Skin of body (tissue), 2 donors: ENCODE results near the gene NFE2L2. TPM values are rescaled to one million over a fixed set of nuclear protein-coding genes. Genes with fewer than 3 reads are reported as not detected.
"Not testable (repeated sequence)": the region's sequence is repeated elsewhere in the genome, so short reads cannot be mapped to it uniquely, and the experiment has no call there.

Experiments
- DNase-seq: peaks from one replicate; lab custom pipeline; 2025; lab: John Stamatoyannopoulos, UW
- total RNA-seq: library from RNA; depleted of rRNA; stranded (reverse); fragments of >200 nt; gene quantifications from one replicate; pipeline ENCODE4 v1.2.3, GENCODE V29; 2014

The NFE2L2 gene
- total RNA-seq, 1 donor from 2014 or later: 68.6 TPM

GRCh38 chr2:177239053-177239452, 25.5 kb downstream of the NFE2L2 start:
- DNase-seq: no peak

GRCh38 chr2:177237932-177238331, 26.6 kb downstream of the NFE2L2 start:
- no peak for DNase-seq

GRCh38 chr2:177235855-177236437, 28.6 kb downstream of the NFE2L2 start:
- no peak for DNase-seq

- no peak for DNase-seq
These were observed 30.3 kb downstream of the NFE2L2 start for GRCh38 chr2:177234267-177234666.

- DNase-seq: no peak
These were observed 32.3 kb downstream of the NFE2L2 start for GRCh38 chr2:177232098-177232704.

- no peak for DNase-seq
These were observed 33.3 kb downstream of the NFE2L2 start for GRCh38 chr2:177231270-177231669.

GRCh38 chr2:177229442-177230242, 34.9 kb downstream of the NFE2L2 start:
- DNase-seq: no peak

- no peak for DNase-seq
These were observed 38.6 kb downstream of the NFE2L2 start for GRCh38 chr2:177225965-177226360.

- DNase-seq: not testable (repeated sequence)
These were observed 41.1 kb downstream of the NFE2L2 start for GRCh38 chr2:177223436-177223835.

GRCh38 chr2:177221970-177222369, 42.6 kb downstream of the NFE2L2 start:
- DNase-seq: no peak

- DNase-seq: no peak
These were observed 43.0 kb downstream of the NFE2L2 start for GRCh38 chr2:177221534-177221933.

GRCh38 chr2:177219787-177220186, 44.7 kb downstream of the NFE2L2 start:
- not testable (repeated sequence) for DNase-seq

- no peak for DNase-seq
These were observed 47.2 kb downstream of the NFE2L2 start for GRCh38 chr2:177217247-177217843.

GRCh38 chr2:177212891-177213856, 51.4 kb downstream of the NFE2L2 start:
- DNase-seq: peak; percentile 90

GRCh38 chr2:177212106-177212890, 52.2 kb downstream of the NFE2L2 start, which contains the start of gene HNRNPA3:
TSS of gene HNRNPA3 (plus strand) at chr2:177212794. CDS start at chr2:177212800, 6 bp downstream.
- peak; percentile 99 for DNase-seq

- no peak for DNase-seq
These were observed 52.9 kb downstream of the NFE2L2 start for GRCh38 chr2:177211576-177212105.

- no peak for DNase-seq
These were observed 53.4 kb downstream of the NFE2L2 start for GRCh38 chr2:177211169-177211568.

GRCh38 chr2:177207101-177207500, 57.4 kb downstream of the NFE2L2 start:
- DNase-seq: no peak

GRCh38 chr2:177204417-177204816, 60.1 kb downstream of the NFE2L2 start:
- no peak for DNase-seq

- DNase-seq: no peak
These were observed 62.6 kb downstream of the NFE2L2 start for GRCh38 chr2:177201919-177202346.
